Measurements from ENCODE around the gene ACTR2. TPM values are rescaled to one million over a fixed set of nuclear protein-coding genes. Genes with fewer than 3 reads are reported as not detected.

ACTR2 gene
- total RNA-seq, 1 donor: 127 TPM

GRCh38 chr2:65296971-65297370 lies 69.3 kb downstream of the ACTR2 start:
- no peak for DNase-seq (ENCODE audit: low read depth)
- no peak for TF ChIP-seq CTCF (IDR thresholded peaks at IDR 0.05; ENCODE audit: insufficient read depth, low read length)

GRCh38 chr2:65297544-65297943 lies 69.9 kb downstream of the ACTR2 start:
- DNase-seq (ENCODE audit: low read depth): no peak
- H3K4me3 ChIP-seq (ENCODE audit: low read depth, low read length): no peak overlapping the region
- no peak for TF ChIP-seq CTCF (IDR thresholded peaks at IDR 0.05; ENCODE audit: insufficient read depth, low read length)

More at GRCh38 chr2:65296971-65297370, 69.3 kb downstream of the ACTR2 start:
- H3K4me3 ChIP-seq (ENCODE audit: low read depth, low read length): no peak overlapping the region

GRCh38 chr2:65298089-65298488 lies 70.5 kb downstream of the ACTR2 start:
- DNase-seq (ENCODE audit: low read depth): no peak
- H3K4me3 ChIP-seq (ENCODE audit: low read depth, low read length): no peak overlapping the region
- no peak for TF ChIP-seq CTCF (IDR thresholded peaks at IDR 0.05; ENCODE audit: insufficient read depth, low read length)

- no peak overlapping the region for H3K4me3 ChIP-seq (ENCODE audit: low read depth, low read length)
- peak; percentile 27 for DNase-seq (ENCODE audit: low read depth)
- no peak for TF ChIP-seq CTCF (IDR thresholded peaks at IDR 0.05; ENCODE audit: insufficient read depth, low read length)
These were observed 71.6 kb downstream of the ACTR2 start for GRCh38 chr2:65299246-65299645.

- DNase-seq (ENCODE audit: low read depth): peak; percentile 88
- no peak for TF ChIP-seq CTCF (IDR thresholded peaks at IDR 0.05; ENCODE audit: insufficient read depth, low read length)
- peak overlapping the region; percentile 17 for H3K4me3 ChIP-seq (ENCODE audit: low read depth, low read length)
These were observed 72.6 kb downstream of the ACTR2 start for GRCh38 chr2:65300134-65300760.

- peak; percentile 6 for TF ChIP-seq CTCF (IDR thresholded peaks at IDR 0.05; ENCODE audit: insufficient read depth, low read length)
- DNase-seq (ENCODE audit: low read depth): peak; percentile 94
- peak overlapping the region; percentile 22 for H3K4me3 ChIP-seq (ENCODE audit: low read depth, low read length)
These were observed 73.4 kb downstream of the ACTR2 start for GRCh38 chr2:65300761-65301711.
